ENCODE data around the gene PMPCA.

DNA sequence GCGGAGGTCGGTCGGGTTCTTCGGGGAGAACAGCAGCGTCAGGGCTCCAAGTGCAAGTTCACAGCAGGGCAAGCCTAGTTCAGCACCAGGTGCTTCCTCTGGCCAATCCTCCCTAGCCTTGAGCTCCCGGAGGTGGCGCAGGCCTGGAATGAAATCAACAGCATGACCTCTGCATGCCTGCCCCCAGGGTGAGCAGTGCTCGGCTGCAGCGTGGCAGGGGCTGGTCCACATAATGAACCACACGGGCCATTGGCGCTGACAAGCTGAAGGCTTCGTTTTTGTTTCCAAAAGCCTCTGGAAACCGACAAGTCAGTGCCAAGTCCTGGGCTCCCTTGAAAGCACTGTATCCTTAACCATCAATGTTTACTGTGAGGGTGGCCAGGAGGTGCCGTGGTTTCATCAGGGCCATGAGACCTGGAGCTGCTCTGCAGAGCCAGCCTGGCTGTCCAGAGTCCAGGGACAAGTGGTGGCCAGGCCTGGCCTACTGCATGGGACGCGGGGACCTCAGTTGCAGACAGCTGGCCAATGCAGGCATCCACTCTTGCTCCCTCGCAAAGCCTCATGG lies 31.3 kb downstream of the PMPCA start:
- TF ChIP-seq, protein P1, sequence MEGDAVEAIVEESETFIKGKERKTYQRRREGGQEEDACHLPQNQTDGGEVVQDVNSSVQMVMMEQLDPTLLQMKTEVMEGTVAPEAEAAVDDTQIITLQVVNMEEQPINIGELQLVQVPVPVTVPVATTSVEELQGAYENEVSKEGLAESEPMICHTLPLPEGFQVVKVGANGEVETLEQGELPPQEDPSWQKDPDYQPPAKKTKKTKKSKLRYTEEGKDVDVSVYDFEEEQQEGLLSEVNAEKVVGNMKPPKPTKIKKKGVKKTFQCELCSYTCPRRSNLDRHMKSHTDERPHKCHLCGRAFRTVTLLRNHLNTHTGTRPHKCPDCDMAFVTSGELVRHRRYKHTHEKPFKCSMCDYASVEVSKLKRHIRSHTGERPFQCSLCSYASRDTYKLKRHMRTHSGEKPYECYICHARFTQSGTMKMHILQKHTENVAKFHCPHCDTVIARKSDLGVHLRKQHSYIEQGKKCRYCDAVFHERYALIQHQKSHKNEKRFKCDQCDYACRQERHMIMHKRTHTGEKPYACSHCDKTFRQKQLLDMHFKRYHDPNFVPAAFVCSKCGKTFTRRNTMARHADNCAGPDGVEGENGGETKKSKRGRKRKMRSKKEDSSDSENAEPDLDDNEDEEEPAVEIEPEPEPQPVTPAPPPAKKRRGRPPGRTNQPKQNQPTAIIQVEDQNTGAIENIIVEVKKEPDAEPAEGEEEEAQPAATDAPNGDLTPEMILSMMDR (IDR thresholded peaks at IDR 0.05; ENCODE audit: insufficient read depth, low read depth, low read length), result no peak
- TF ChIP-seq EZH2 (IDR thresholded peaks at IDR 0.05; ENCODE audit: insufficient read depth, low read length), result no peak

Measured in astrocyte (in vitro differentiated cells and primary cell).